ENCODE data around the gene SLC35G2.
"Not testable (repeated sequence)": the region's sequence is repeated elsewhere in the genome, so short reads cannot be mapped to it uniquely, and the experiment has no call there.

The SLC35G2 gene

DNA sequence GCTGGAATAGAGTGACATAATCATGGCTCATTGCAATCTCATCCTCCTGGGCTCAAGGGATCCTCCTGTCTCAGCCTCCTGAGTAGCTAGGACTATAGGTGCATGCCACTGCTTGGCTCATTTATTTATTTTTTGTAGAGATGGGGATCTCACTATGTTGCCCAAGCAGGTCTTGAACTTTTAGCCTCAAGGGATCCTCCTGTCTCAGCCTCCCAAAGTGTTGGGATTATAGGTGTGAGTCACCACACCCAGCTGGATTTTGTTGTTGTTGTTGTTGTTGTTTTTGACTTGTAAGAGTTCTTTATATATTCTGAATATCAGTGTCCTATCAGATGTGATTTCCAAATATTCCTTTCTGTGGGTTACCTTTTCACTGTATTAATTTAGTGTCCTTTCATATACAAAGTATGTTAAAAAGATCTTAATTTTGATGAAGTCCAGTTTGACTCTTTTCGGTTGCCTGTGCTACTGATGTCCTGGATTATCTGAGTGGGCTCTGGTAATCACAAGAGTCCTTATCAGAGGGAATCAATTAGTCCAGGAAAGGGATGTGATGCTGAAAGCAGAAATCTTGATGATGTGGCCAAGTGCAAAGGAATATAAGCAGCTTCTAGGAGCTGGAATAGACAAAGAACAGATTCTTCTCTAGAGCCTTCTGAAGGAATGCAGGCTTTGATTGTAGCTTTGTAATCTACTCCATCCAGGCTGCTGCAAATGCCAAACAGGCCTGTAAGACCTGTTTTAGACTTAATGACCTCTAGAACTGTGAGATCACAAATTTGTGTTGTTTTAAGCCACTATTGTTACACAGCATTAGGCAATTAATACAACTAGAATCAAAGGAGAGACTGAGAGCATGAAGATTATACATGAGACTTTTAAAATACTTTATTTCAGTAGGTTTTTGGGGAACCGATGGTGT lies 73.3 kb downstream of the SLC35G2 start:
- no peak for DNase-seq

DNA sequence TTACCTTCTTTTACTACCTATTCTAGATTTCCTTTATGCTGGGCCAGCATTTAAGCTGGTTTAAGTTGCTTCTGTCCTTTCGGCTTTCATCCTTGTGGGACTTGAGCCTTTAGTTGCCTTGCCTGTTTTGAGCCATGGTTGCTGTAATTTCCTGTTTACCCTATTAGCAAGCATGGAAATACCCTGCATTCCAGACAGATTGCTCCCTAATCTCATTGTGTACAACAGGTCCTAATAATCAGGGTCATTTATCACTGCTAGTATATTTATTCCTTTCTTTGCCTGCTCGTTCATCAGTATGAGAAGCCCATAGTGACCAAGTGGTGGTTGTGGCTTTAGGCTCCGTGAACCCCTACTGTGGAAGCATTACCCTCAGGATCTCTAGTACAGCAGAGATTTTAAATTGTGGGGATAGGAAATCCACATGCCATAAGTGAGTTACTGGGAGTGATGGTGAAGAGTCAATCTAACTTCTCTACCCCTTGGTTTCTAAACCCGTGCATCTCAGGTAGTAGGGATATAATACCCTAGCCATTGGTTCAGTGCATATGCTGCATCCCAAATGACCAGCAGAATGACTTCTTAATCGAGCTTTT lies 75.0 kb downstream of the SLC35G2 start:
- DNase-seq = no peak

DNA sequence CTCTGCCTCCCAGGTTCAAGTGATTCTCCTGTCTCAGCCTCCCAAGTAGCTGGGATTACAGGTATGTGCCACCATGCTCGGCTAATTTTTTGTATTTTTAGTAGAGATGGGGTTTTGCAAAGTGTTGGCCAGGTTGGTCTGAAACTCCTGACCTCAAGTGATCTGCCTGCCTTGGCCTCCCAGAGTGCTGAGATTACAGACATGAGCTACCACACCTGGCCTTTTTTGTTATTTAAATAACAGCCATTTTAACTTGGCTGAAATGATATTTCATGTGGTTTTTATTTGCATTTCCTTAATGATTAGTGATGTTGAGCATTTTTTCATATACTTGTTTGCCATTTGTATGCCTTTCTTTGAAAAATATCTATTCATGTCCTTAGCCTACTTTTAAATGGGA lies 78.2 kb downstream of the SLC35G2 start:
- not testable (repeated sequence) for DNase-seq

DNA sequence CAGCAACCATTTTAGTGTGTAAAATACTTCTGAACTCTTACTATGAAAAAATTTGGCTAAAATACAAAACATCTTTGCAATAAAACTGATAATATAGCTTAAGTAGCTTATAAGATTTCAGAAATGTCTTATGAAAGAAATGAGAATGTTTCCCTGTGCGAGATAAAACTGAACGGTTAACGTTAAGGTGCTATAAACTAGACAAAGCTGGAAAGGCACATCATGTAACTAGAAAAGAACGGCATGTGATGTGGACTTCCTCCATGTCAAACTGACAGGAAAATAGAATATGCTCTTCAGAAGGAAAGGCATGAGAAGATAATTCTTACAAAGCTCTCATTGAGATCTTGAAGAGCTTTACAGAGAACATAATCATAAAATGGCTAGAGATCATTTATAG lies 79.6 kb downstream of the SLC35G2 start:
- no peak for DNase-seq

DNA sequence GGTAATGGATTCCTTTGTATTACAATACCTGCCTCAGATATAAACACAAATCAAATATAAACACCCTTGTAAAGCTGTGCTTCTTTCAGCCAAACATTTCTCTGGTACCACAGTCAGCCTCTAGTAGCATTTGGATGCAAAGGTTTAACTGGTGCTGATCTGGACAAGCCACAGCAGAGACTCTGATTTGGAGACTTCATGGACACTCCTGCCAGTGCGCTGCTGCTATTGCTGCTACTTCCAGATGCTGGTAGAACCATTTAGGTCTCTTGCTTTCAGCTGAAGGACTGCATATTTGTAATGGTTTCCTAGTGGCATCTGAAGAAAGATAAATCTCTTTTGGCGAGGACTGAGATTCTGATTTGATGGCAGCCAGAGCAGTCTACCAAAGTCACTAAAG lies 80.0 kb downstream of the SLC35G2 start:
- no peak for DNase-seq

DNA sequence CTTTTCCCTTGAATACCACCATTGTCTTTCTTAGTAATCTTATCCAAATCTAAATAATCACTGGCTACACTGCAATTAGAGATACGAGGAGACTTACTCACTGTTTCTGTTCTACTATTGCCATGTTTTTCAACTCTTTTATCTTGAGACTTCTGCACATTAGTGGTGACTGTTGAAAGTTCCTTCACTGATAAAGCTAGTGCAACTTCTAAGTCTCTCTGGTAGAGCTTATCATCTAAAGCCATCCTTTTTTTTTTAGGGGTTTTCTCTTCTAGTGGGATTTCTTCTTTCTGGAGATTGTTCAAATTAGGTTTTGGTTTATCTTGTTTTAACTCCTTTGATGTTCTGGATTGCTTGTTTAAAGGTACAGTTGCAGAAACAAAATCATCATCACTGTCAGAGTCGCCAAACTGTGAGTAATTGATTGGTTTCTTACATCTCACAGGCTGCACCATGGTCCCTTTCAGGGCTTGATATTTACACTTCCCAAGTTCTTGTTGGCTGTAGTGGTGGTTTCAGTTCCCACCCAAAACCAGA lies 80.8 kb downstream of the SLC35G2 start:
- no peak for DNase-seq

DNA sequence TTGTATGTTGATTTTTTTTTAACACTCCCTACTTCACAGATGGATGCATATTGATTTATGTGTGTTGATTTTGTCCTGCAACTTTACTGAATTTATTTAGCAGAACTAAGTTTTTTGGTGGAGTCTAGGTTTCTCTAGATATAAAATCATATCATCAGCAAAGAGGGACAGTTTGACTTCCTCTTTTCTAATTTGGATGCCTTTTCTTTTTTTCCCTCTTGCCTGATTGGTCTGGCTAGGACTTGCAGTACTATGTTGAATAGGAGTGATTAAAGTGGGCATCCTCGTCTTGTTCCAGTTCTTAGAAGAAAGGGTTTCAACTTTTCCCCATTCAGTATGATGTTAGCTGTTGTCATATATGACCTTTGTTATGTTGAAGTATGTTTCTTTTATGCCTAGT lies 81.8 kb downstream of the SLC35G2 start:
- DNase-seq = not testable (repeated sequence)

DNA sequence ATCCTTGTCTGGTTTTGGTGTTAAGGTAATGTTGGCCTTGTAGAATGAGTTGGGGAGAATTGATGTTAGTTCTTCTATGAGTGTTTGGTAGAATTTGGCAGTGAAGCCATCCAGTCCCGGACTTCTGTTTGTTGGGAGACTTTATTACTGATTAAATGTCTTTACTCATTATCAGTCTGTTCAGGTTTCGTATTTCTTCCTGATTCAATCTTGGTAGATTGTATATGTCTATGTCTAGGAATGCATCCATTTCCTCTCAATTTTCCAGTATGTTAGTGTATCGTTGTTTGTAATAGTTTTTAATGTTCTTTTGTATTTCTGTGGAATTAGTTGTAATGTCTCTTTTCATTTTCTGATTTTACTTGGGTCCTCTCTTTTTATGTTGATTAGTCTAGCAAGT lies 82.5 kb downstream of the SLC35G2 start:
- no peak for DNase-seq

DNA sequence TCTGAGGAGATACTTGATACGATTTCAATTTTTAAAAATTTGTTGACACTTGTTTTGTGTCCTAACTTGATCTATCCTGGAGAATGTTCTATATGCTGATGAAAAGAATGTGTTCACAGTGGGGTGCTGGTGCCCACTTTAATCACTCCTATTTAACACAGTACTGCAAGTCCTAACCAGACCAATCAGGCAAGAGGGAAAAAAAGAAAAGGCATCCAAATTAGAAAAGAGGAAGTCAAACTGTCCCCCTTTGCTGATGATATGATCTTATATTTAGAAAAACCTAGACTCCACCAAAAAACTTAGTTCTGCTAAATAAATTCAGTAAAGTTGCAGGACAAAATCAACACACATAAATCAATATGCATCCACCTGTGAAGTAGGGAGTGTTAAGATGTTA lies 83.6 kb downstream of the SLC35G2 start:
- not testable (repeated sequence) for DNase-seq

DNA sequence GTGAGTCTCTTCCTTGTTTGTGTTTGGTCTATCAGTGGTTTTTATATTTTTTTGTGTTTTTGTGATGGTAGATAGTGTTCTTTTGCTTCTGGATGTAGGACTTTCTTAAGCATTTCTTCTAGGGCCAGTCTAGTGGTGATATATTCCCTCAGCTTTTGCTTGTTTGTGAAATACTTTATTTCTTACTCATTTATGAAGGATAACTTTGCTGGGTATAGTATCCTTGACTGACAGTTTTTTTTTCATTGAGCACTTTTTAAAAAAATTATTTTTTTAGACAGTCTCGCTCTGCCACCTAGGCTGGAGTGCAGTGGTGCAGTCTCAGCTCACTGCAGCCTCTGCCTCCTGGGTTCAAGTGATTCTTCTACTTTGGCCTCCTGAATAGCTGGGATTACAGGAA lies 85.0 kb downstream of the SLC35G2 start:
- DNase-seq = no peak

DNA sequence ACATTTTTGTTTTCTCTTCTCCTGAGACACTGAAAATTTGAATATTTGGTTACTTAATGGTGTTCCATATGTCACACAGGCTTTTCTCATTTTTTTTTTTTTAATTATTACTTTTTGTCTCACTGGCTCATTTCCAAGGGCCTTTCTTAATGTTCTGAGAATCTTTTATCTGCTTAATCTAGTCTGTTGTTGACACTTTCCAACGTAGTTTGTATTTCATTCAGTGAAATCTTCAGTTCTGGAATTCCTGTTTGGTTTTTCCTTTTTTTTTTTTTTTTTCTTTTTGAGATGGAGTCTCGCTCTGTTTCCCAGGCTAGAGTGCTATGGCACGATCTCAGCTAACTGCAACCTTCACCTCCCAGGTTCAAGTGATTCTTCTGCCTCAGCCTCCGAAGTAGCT lies 85.8 kb downstream of the SLC35G2 start:
- no peak for DNase-seq

Measured in NCI-H2029 (cell line).